Endodermal cell (in vitro differentiated cells): ENCODE measurements around the gene NKX2-8. TPM values are rescaled to one million over a fixed set of nuclear protein-coding genes. Genes with fewer than 3 reads are reported as not detected.
"Not testable (repeated sequence)": the region's sequence is repeated elsewhere in the genome, so short reads cannot be mapped to it uniquely, and the experiment has no call there.

Experiments
- DNase-seq: peaks from one replicate; pipeline ENCODE4 v3.0.0-alpha.2; 2017
- H3K27ac ChIP-seq: 2 replicates; pipeline ENCODE4 v1.5.1; 2013; ENCODE audit warnings: mild to moderate bottlenecking, low read depth, low read length, moderate library complexity
- H3K27me3 ChIP-seq: 2 replicates; pipeline ENCODE4 v1.6.1; 2013; ENCODE audit warnings: mild to moderate bottlenecking, low read length, moderate library complexity; ENCODE audit not compliant: insufficient read depth, control insufficient read depth, poor library complexity, severe bottlenecking
- H3K36me3 ChIP-seq: 2 replicates; pipeline ENCODE4 v1.7.0; 2013; ENCODE audit warnings: mild to moderate bottlenecking, low read length, moderate library complexity; ENCODE audit not compliant: control insufficient read depth, insufficient read depth
- H3K4me1 ChIP-seq: one replicate; pipeline ENCODE4 v1.7.0; 2013; ENCODE audit warnings: low read length; ENCODE audit not compliant: control insufficient read depth, insufficient read depth
- H3K4me3 ChIP-seq: 2 replicates; pipeline ENCODE4 v1.5.1; 2013; ENCODE audit warnings: mild to moderate bottlenecking, low read length, moderate library complexity
- H3K9ac ChIP-seq: 2 replicates; pipeline ENCODE4 v1.6.1; 2013; ENCODE audit warnings: mild to moderate bottlenecking, low read length, moderate library complexity; ENCODE audit not compliant: poor library complexity, severe bottlenecking; ENCODE audit errors: extremely low read depth
- H3K9me3 ChIP-seq: 2 replicates; pipeline ENCODE4 v1.6.1; 2013; ENCODE audit warnings: mild to moderate bottlenecking, low read length, moderate library complexity; ENCODE audit not compliant: control insufficient read depth
- H3K27ac Mint-ChIP-seq: 2 replicates; pipeline ENCODE4 v1.8.0; 2020; ENCODE audit warnings: mixed read lengths
- H3K27me3 Mint-ChIP-seq: 2 replicates; pipeline ENCODE4 v1.8.0; 2021; ENCODE audit warnings: mild to moderate bottlenecking, mixed read lengths; ENCODE audit not compliant: insufficient read depth
- H3K36me3 Mint-ChIP-seq: 2 replicates; pipeline ENCODE4 v1.8.0; 2020; ENCODE audit warnings: low read depth, mixed read lengths
- H3K4me1 Mint-ChIP-seq: 2 replicates; pipeline ENCODE4 v1.8.0; 2020; ENCODE audit warnings: mixed read lengths
- H3K4me3 Mint-ChIP-seq: 2 replicates; pipeline ENCODE4 v1.8.0; 2020; ENCODE audit warnings: mild to moderate bottlenecking, moderate library complexity, mixed read lengths
- H3K9me3 Mint-ChIP-seq: 2 replicates; pipeline ENCODE4 v1.8.0; 2020; ENCODE audit warnings: mild to moderate bottlenecking, mixed read lengths
- WGBS, 2 experiments: methylation state at CpG; one replicate each; pipeline versions ENCODE4 v1.1.5 to v1.1.7; 2013; ENCODE audit warnings: missing lambda C conversion rate in 2 of 2, mixed read lengths in 1 of 2; ENCODE audit not compliant: insufficient coverage in 1 of 2, insufficient read length in 1 of 2; 5-methylcytosine and 5-hydroxymethylcytosine counted together
- total RNA-seq, 2 donors: library from RNA; stranded (reverse); fragmentation: NEBNext Ultra II Directional in 1 of 2; extraction: Animal tissue kit (Norgen Biotek cat#: 25700) in 1 of 2; gene quantifications; 2 replicates in 1 of 2; 3 replicates in 1 of 2; pipeline ENCODE4 v1.2.1, GENCODE V29; 2021
- TF ChIP-seq, protein P1 (sequence below): fragments of 200-600 bp; sonication (generic); conservative IDR thresholded peaks from 2 replicates; pipeline ENCODE4 v1.5.0; 2021; ENCODE audit warnings: antibody characterized with exemption, mild to moderate bottlenecking

NKX2-8 gene
- total RNA-seq, 2 donors from 2014 or later, result 0.77 TPM; not detected in 1

GRCh38 chr14:36550899-36551298 lies 31.5 kb downstream of the NKX2-8 start:
- Mint-ChIP-seq H3K36me3 (no peaks in the 10 kb centered on the region), H3K4me3 (no peak overlapping the region), H3K27ac (no peak overlapping the region), H3K4me1 (no peaks in the 10 kb centered on the region), H3K9me3 (no peaks in the 10 kb centered on the region), H3K27me3 (peaks cover 17% of the 10 kb centered on the region)
- Histone ChIP-seq H3K27me3 (peaks cover 67% of the 10 kb centered on the region), H3K36me3 (no peaks in the 10 kb centered on the region), H3K9me3 (no peaks in the 10 kb centered on the region), H3K9ac (no peak overlapping the region), H3K27ac (no peak overlapping the region), H3K4me3 (no peak overlapping the region), H3K4me1 (no peaks in the 10 kb centered on the region)
- WGBS, 2 experiments, result 75 to 90% methylated on average over 1 of the region's 1 CpG
- TF ChIP-seq, protein P1, sequence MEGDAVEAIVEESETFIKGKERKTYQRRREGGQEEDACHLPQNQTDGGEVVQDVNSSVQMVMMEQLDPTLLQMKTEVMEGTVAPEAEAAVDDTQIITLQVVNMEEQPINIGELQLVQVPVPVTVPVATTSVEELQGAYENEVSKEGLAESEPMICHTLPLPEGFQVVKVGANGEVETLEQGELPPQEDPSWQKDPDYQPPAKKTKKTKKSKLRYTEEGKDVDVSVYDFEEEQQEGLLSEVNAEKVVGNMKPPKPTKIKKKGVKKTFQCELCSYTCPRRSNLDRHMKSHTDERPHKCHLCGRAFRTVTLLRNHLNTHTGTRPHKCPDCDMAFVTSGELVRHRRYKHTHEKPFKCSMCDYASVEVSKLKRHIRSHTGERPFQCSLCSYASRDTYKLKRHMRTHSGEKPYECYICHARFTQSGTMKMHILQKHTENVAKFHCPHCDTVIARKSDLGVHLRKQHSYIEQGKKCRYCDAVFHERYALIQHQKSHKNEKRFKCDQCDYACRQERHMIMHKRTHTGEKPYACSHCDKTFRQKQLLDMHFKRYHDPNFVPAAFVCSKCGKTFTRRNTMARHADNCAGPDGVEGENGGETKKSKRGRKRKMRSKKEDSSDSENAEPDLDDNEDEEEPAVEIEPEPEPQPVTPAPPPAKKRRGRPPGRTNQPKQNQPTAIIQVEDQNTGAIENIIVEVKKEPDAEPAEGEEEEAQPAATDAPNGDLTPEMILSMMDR, result no peak
- no peak for DNase-seq

DNA sequence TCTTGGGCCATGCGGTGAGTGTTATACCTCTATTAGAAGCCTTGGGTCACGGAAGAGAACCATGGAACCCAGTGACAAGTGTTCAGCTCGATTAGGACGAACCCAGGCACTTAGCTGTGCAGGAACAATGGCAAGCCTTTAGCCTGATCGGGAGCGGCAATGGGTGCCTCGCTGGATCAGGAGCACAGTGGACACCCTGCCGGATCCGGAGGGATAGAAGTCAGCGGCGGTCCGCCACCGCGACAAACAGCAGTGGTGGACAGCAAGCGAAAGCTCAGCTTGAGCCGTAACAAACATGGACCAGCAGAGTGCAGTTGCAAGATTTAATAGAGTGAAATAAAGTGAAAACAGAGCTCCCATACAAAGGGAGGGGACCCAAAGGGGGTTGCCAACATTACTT lies 38.1 kb downstream of the NKX2-8 start:
- not testable (repeated sequence) for H3K4me1 ChIP-seq, H3K27ac Mint-ChIP-seq, H3K4me1 Mint-ChIP-seq, H3K9me3 ChIP-seq, H3K36me3 ChIP-seq, H3K27ac ChIP-seq, H3K4me3 ChIP-seq, H3K9me3 Mint-ChIP-seq, H3K36me3 Mint-ChIP-seq, H3K4me3 Mint-ChIP-seq, DNase-seq, H3K9ac ChIP-seq
- WGBS, 2 experiments, result 91 to 98% methylated on average over 15 to 16 of the region's 16 CpGs
- peaks cover 29% of the 10 kb centered on the region for H3K27me3 Mint-ChIP-seq
- peaks cover 63% of the 10 kb centered on the region for H3K27me3 ChIP-seq

GRCh38 chr14:36538051-36538450 lies 44.4 kb downstream of the NKX2-8 start:
- Histone ChIP-seq H3K27me3 (peaks cover 89% of the 10 kb centered on the region), H3K36me3 (no peaks in the 10 kb centered on the region), H3K9ac (no peak overlapping the region), H3K27ac (no peak overlapping the region), H3K4me3 (no peak overlapping the region), H3K9me3 (no peaks in the 10 kb centered on the region), H3K4me1 (no peaks in the 10 kb centered on the region)
- Mint-ChIP-seq H3K9me3 (peaks cover 6% of the 10 kb centered on the region), H3K4me1 (no peaks in the 10 kb centered on the region), H3K27me3 (peaks cover 73% of the 10 kb centered on the region), H3K4me3 (no peak overlapping the region), H3K27ac (no peak overlapping the region), H3K36me3 (no peaks in the 10 kb centered on the region)
- 100% methylated on average over 1 of the region's 1 CpG; no CpG with 5 or more reads in 1 of the 2 experiments for WGBS, 2 experiments
- DNase-seq, result no peak
- TF ChIP-seq, protein P1, result no peak

Other genes starting within 250 kb of the NKX2-8 start
- under 1 TPM; 0.31 to 0.62 TPM for gene NKX2-1, start 62.4 kb downstream of the NKX2-8 start, total RNA-seq
- under 1 TPM; 0.22 to 0.35 TPM for gene PAX9, start 79.2 kb upstream of the NKX2-8 start, total RNA-seq